ENCODE data around the gene RIN3. TPM values are rescaled to one million over a fixed set of nuclear protein-coding genes. Genes with fewer than 3 reads are reported as not detected.
A peak's percentile ranks its signal among the peaks of the same experiment; 100 is the strongest.

RIN3 gene
- total and polyA plus RNA-seq, 10 of the 15 experiments (the other 5 are each of a cell fraction or from before 2014, with no cell fraction given), result 0.91 to 23.3 (median 6.3) TPM

DNA sequence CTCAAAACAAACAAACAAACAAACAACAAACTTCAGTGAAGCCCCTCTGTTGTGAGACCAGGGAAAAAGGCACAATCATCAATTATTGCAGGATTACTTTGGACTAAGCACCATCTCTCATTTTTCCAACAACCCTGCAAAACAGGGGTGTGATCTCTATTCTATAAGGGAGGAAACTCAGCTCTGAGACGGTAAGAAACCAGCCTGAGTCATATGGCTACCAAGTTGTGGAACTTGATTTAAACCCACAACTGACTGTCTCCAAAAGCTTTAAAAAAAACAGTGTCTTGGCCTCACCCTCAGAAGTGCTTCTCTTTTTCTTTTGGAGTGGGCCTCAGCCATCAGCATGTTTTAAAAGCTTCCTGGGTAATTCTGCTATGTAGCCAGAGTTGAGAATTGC, 49.8 kb downstream of the RIN3 start (continued):
- TF ChIP-seq STAT3 (IDR thresholded peaks at IDR 0.05; ENCODE audit: low read depth, low read length), result no peak
- TF ChIP-seq MYB (IDR thresholded peaks at IDR 0.05; ENCODE audit: borderline replicate concordance, low read depth, low read length), result no peak
- no peak for TF ChIP-seq STAT1 (conservative IDR thresholded peaks at IDR 0.05)
- TF ChIP-seq KAT2A (conservative IDR thresholded peaks at IDR 0.05; ENCODE audit: control insufficient read depth, low read depth, low read length), result no peak
- no peak for TF ChIP-seq SIN3A (IDR thresholded peaks at IDR 0.05; ENCODE audit: low read depth, low read length)
- TF ChIP-seq FOXM1 (IDR thresholded peaks at IDR 0.05; ENCODE audit: low read depth, low read length), result no peak
- no peak for TF ChIP-seq CHD4 (IDR thresholded peaks at IDR 0.05)
- no peak for TF ChIP-seq ZNF592 (IDR thresholded peaks at IDR 0.05)
- TF ChIP-seq FOXK2 (IDR thresholded peaks at IDR 0.05), result no peak
- no peak for TF ChIP-seq SMAD1 (IDR thresholded peaks at IDR 0.05; ENCODE audit: low read depth, partially characterized antibody)
- no peak for TF ChIP-seq TARDBP (IDR thresholded peaks at IDR 0.05; ENCODE audit: borderline replicate concordance)
- no peak for TF ChIP-seq MXI1 (IDR thresholded peaks at IDR 0.05; ENCODE audit: low read depth, low read length)
- TF ChIP-seq SMC3 (IDR thresholded peaks at IDR 0.05; ENCODE audit: borderline replicate concordance, low read length), result no peak
- TF ChIP-seq, protein P1, sequence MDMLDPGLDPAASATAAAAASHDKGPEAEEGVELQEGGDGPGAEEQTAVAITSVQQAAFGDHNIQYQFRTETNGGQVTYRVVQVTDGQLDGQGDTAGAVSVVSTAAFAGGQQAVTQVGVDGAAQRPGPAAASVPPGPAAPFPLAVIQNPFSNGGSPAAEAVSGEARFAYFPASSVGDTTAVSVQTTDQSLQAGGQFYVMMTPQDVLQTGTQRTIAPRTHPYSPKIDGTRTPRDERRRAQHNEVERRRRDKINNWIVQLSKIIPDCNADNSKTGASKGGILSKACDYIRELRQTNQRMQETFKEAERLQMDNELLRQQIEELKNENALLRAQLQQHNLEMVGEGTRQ (IDR thresholded peaks at IDR 0.05; ENCODE audit: borderline replicate concordance, low read depth, low read length), result no peak
- TF ChIP-seq POU2F2 (IDR thresholded peaks at IDR 0.05; ENCODE audit: borderline replicate concordance, low read depth, low read length), result no peak
- no peak for TF ChIP-seq ZNF217 (IDR thresholded peaks at IDR 0.05)
- TF ChIP-seq PAX8 (IDR thresholded peaks at IDR 0.05), result no peak
- no peak for TF ChIP-seq FOS (IDR thresholded peaks at IDR 0.05; ENCODE audit: borderline replicate concordance, extremely low read depth, insufficient read length)
- no peak for TF ChIP-seq YY1 (IDR thresholded peaks at IDR 0.05; ENCODE audit: low read depth, low read length)
- TF ChIP-seq CUX1 (IDR thresholded peaks at IDR 0.05; ENCODE audit: insufficient replicate concordance, low read depth, low read length), result no peak
- 0 out of 4 replicates have a peak, but pooled peaks of 1 of the 2 experiments have one; percentile 36 for TF ChIP-seq ETV6 (conservative IDR thresholded peaks at IDR 0.05 in 1 of 2, IDR thresholded peaks at IDR 0.05 in 1 of 2; ENCODE audit: borderline replicate concordance in 1 of 2, low read depth in 1 of 2)
